Activated CD8-positive, alpha-beta memory T cell treated with anti-CD3 and anti-CD28 coated beads for 48 hours (primary cell): ENCODE measurements around the gene PPME1.
"Not testable (repeated sequence)": the region's sequence is repeated elsewhere in the genome, so short reads cannot be mapped to it uniquely, and the experiment has no call there.

ENCODE experiments used
- DNase-seq, 3 experiments: peaks; one replicate each; pipeline ENCODE4 v3.0.0-alpha.2; 2020; ENCODE audit warnings: low read depth in 2 of 3, low spot score in 2 of 3

Gene PPME1

GRCh38 chr11:74170694-74171629 is at the start of gene PPME1, which contains the start of gene C2CD3:
Gene PPME1, plus strand, starts transcription at chr11:74171289. Its CDS starts 133 bp downstream, at chr11:74171422.
Gene C2CD3, minus strand, starts transcription at chr11:74171002. Its CDS starts 210 bp downstream, at chr11:74170792.
- peak; percentile 74 to 97 (median 86) for DNase-seq

DNA sequence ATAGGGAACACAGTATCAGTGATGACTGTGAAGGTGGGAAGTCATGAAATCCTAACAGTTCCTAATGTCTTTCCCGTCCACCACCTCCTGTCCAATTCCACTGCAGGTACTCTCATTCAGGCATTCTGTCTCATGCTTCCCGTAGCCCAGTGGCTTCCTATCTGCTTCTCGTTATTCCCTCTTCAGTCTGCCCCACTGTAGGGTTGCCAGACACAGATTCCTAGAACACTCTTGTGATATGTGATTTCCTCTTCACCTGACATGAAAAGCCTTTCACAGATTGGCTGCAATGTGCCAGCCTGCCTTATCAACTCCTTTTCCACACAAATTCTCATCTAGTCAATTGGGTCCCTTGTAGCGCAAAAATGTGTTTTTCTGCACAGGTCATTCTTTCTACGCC is 49.3 kb upstream of the PPME1 start:
- no peak for DNase-seq

- DNase-seq, result no peak
These were observed 48.1 kb upstream of the PPME1 start for GRCh38 chr11:74123008-74123448.

- not testable (repeated sequence) for DNase-seq
These were observed 42.0 kb upstream of the PPME1 start for GRCh38 chr11:74129121-74129520.

DNA sequence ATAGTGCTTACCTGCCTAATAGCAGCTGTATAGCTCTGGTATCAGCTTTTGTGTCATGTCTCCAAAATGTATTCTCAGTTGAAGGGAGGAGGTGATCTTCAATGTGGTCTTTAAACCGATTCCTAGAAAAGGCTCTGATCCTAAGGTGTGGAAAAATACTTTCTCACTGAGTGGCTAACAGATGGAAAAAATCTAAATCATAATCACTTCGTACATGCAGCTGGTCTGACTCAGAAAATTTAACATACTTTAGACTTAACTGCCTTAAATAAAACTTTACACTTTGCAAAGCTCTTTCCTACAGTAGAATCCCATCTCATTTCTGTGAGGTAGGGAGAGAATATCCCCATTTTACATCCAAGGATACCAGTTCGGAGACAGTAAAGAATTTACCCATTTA is 38.3 kb upstream of the PPME1 start:
- no peak for DNase-seq

DNA sequence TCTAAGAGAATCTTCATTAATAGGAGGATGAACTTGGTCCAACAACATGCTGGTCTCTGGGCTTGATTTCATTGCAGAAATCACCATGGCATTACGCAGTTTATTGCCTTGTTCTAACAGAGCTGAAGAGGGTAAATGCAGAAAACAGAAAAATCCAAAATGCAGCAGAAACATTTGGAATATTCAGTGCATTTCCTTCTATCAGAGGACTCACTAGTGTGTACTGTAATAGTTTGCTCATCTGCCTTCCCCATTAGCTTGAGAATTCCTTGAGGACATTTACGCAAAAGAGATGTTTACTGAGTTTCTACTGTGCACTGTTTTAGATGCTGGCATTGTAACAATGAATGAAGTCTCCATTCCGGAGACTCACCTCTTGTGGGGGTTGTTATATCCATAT is 37.7 kb upstream of the PPME1 start:
- no peak for DNase-seq

DNA sequence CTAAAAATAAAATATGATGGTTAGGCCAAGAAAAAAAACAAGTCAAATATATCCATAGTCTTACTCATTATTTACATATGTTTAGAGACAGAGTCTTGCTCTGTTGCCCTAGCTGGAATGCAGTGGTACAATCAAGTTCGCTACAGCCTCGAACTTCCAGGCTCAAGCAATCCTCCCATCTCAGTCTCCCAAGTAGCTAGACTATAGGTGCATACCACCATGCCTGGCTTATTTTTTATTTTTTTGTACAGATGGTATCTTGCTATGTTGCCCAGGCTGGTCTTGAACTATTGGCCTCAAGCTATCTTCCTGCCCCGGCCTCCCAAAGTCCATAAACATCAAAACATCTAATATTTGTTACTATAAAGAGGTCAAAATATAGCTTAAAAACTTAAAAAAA is 36.4 kb upstream of the PPME1 start:
- no peak for DNase-seq

GRCh38 chr11:74135127-74135840 is 35.8 kb upstream of the PPME1 start:
- no peak for DNase-seq

GRCh38 chr11:74138021-74138420 is 33.1 kb upstream of the PPME1 start:
- no peak for DNase-seq

GRCh38 chr11:74138572-74138971 is 32.5 kb upstream of the PPME1 start:
- DNase-seq, result no peak

DNA sequence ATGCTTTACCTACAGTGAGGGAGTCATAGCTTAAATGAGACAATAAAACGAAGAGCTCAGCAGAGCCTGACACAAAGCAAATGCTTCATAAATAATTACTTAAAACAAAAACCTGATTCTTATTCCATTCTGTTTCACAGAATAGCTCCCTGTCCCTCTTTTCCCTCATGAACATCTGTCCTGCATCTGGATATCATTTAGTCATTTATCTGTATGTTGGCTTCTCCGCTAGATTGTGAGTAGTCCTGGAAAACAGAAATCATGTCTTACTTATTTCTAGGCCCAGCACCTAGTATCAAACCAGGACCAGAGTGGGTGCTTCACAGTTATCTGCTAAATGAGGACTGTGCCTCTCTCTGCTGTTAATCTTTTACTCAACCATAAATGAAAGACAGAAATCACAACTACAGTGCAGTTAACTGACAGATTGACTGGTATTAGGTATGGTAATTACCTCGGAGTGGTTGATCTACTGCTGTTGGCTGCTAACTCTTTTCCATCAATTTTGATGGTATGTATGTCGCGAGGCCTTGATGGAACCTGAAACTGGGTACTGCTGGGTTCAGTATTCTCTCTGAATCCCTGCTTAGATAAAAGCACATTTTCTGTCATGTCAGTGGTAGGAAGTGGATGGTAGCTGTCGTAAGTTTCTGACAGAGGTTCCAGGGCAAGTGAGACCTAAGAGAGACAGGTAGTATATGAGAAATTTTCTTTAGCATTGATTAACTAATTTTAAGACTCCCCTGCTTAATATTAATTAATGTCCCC is 31.8 kb upstream of the PPME1 start:
- no peak for DNase-seq

GRCh38 chr11:74139919-74140431 is 31.1 kb upstream of the PPME1 start:
- not testable (repeated sequence) for DNase-seq

DNA sequence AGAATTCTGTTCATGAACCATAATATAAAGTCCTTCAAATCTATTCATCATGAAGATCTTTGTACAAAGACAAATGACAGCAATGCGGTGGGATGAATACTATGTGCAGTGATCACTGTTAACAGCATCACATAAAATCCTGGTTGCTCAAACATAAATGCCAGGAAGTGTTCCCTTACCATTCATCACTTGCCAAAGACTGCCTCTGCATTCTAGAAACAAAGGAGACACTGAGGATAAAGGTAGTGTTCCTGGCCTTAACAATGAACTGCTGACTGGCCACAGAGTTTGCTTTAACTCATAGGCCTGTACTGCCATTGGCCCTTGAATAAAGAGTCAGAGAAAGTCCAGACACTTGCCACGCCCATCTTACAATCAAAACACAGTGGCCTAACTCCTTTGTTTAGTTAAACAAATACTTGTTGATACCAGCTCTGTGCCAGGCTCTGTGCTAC is 29.8 kb upstream of the PPME1 start:
- no peak for DNase-seq

GRCh38 chr11:74141908-74142307 is 29.2 kb upstream of the PPME1 start:
- no peak for DNase-seq

GRCh38 chr11:74142624-74143023 is 28.5 kb upstream of the PPME1 start:
- DNase-seq, result no peak

- DNase-seq, result no peak
These were observed 26.5 kb upstream of the PPME1 start for GRCh38 chr11:74144592-74144991.

DNA sequence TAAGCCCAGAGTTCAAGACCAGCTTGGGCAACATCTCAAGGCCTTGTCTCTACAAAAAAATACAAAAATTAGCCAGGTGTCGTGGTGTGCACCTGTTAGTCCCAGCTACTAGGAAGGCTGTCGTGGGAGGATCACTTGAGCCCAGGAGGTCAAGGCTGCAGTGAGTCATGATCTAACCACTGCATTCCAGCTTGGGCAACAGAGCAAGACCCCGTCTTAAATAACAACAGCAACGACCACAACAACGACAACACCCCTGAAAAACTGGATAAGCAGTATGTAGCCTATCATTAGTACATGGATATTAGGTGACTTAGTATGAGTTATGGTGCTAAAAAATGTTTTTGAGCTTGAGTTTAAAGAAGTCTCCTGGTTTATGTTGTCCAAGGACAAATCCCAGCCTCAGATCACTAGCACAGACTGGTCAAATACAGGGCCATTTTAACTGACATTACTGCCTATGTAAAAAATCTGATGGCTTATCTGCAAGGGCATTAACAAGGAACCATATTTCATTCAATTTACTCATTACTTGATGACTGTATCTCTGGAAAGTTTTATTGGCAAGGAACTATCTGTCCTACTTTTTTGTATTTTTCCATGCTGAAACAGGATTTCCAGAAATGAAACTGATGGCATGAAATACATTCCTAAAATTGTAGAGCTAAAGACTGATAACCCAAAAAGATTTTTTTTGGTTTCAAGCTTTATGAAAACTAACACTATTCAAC is 23.7 kb upstream of the PPME1 start:
- no peak for DNase-seq

DNA sequence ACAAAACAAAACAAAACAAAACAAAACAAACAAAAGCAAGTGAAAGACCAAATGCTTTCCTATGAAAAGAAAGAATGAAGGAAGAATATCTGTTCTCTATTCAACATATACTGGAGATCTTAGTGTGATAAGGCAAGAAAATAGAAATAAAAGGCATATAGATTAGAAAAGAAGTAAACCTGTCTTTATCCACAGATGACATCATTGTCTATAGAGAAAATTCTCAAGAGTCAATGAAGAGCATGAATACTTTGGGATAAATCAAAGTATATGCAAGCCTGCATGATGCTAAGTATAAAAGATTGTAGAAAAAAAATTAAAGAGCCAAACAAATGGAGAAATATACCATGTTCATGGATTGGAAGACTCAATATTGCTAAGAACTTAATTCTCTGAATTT is 17.9 kb upstream of the PPME1 start:
- DNase-seq, result no peak

DNA sequence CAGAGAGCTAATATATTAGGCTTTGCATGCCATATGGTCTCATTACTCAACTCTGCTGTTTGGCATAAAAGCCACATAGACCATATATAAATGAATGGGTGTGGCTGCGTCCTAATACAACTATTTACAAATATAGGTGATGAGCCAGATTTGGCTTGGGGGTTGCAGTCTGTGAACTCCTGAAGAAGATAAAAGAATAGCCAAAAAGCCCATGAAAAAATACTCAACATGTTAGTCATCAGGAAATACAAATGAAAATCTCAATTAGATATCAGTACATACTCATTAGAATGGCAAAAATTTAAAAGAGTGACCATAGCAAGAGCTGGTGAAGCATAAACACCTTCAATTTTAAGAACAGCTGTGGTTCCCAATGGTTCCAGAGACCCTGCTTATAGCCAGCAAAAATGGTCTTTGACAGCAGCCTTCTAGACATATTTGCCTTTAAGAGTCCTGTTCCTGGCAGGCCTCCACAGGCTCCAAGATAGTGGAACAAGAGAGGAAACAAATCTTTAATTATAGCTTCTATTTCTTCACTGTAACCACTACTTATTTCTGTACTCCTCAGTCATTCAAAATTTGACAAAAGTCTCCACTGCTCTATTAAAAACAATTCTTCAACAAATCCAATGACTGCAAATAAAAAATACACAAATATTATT is 16.3 kb upstream of the PPME1 start:
- DNase-seq, result no peak

GRCh38 chr11:74157169-74157568 is 13.9 kb upstream of the PPME1 start:
- DNase-seq, result no peak
